Colon (tissue), 2 donors: ENCODE data around the gene EMC1.
"Not testable (repeated sequence)": the region's sequence is repeated elsewhere in the genome, so short reads cannot be mapped to it uniquely, and the experiment has no call there.

Experiments
- FAIRE-seq: peaks from 2 replicates; lab custom pipeline; 2012; peaks lifted over from hg19 to GRCh38; lab: Jason Lieb, UNC
- donor health status: control.
- donor health status: control.

EMC1 gene

GRCh38 chr1:19189270-19189669 lies 62.1 kb downstream of the EMC1 start:
- FAIRE-seq, result no peak

- FAIRE-seq, result no peak
These were observed 63.5 kb downstream of the EMC1 start for GRCh38 chr1:19187852-19188251.

GRCh38 chr1:19186001-19186400 lies 65.3 kb downstream of the EMC1 start:
- no peak for FAIRE-seq

GRCh38 chr1:19182223-19182622 lies 69.1 kb downstream of the EMC1 start:
- FAIRE-seq, result no peak

- FAIRE-seq, result not testable (repeated sequence)
These were observed 71.1 kb downstream of the EMC1 start for GRCh38 chr1:19180265-19180657.

GRCh38 chr1:19179597-19180264 lies 71.6 kb downstream of the EMC1 start:
- FAIRE-seq, result no peak

DNA sequence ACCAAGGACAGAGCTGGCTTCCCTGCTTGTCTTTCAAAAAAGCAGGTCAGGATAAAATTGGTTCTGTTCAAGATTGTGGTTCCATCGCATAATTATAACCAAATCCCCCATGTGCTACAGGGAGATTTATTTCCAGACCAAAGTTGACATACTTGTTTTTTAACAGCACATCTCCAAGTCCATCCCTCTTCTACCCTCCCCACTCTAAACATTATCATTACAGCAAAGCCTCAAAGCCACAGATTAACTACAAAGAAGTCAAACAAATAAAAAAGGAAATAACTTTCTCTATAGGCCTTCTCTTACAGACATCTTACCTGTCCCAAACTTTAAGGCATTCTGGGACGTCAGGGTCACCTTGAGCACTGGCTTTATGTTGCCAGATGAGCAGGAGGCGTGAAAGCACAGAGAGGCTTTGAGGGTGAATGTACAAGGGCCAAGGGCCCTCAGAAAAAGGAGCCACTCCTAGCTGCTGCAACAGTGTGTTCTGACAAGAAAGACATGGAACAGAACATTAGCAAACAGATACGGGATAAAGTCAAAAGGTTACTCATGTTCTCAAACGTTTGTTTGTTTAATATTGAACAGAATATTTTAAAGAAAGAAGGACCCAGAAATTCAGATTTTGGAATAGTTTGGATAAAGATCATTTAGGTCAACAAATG lies 72.5 kb downstream of the EMC1 start:
- no peak for FAIRE-seq

GRCh38 chr1:19177811-19178210 lies 73.5 kb downstream of the EMC1 start:
- no peak for FAIRE-seq

DNA sequence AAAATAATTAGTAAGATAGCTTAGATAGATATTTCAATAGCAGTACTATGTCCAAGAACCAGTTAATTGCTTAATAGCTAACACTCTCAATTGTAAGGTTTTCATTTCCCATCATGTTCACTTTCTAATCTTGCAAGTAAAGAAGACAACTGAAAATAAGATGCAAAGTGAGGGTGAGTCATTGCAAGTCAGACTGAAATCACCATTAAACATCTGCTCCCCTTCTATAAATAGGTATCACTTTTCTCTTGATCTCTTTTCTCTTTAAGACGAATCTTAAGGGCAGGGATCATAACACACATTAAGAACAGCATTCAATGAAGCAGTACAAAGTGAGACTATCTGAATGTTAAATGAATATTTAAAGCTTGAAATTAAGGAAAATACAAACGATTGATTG lies 81.7 kb downstream of the EMC1 start:
- FAIRE-seq, result no peak

GRCh38 chr1:19167140-19167539 lies 84.2 kb downstream of the EMC1 start:
- no peak for FAIRE-seq

DNA sequence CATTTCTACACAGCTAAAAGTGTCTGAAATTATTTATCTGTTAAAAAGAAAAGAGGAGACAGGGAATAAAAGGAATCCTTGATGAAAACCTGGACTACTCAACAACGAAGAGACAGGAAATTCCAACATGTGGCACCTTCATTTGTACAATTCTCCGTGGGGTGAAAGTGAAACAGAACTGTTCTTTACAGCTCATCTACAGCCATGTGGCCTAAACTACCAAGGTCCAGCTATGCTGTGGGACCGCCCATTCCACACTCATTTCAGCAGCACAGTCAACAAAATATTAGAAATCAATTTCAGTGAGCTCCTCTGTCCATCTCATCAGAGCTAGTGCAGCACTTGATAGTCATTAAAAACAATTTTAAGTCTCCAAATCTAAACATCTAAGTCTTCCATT lies 85.3 kb downstream of the EMC1 start:
- FAIRE-seq, result no peak
